ENCODE results near the gene CDH20.

The CDH20 gene

GRCh38 chr18:61575419-61575818 lies 242.2 kb downstream of the CDH20 start (continued):
- TF ChIP-seq ZNF362 (tag by site-specific recombination; IDR thresholded peaks at IDR 0.05) (no peak), ZNF791 (tag by site-specific recombination; IDR thresholded peaks at IDR 0.05) (no peak), ZNF184 (tag by site-specific recombination; IDR thresholded peaks at IDR 0.05) (no peak), SETDB1 (IDR thresholded peaks at IDR 0.05; ENCODE audit: insufficient read length, low read length) (no peak)

GRCh38 chr18:61578846-61579245 lies 245.6 kb downstream of the CDH20 start:
- TF ChIP-seq PRDM4 (tag by site-specific recombination; IDR thresholded peaks at IDR 0.05) = no peak
- Histone ChIP-seq H3K27ac (ENCODE audit: extremely low read depth, low read depth, low read length) (no peak overlapping the region), H3K9me3 (ENCODE audit: control insufficient read depth, insufficient read depth, low read depth, low read length) (no peaks in the 10 kb centered on the region), H3K4me3 (ENCODE audit: low read depth, low read length) (no peak overlapping the region), H3K4me1 (ENCODE audit: control insufficient read depth, insufficient read depth, low read length) (peaks cover 2% of the 10 kb centered on the region; the same call in 1 of the 2 replicates), H3K36me3 (ENCODE audit: control insufficient read depth in 2 of 2, insufficient read depth in 1 of 2, low read length in 2 of 2) (no peaks in the 10 kb centered on the region)
- POLR2A ChIA-PET = no interaction called here
- CTCF ChIA-PET = interaction anchor here (0.6 to 2.1 kb wide), 4 partner anchors 11 to 552 kb away, joined by 3 to 8 read pairs (median 6); no protein-coding TSS in a partner anchor

GRCh38 chr18:61579581-61579980 lies 246.4 kb downstream of the CDH20 start:
- Histone ChIP-seq H3K4me1 (ENCODE audit: control insufficient read depth, insufficient read depth, low read length) (peaks cover 2% of the 10 kb centered on the region; the same call in 1 of the 2 replicates), H3K36me3 (ENCODE audit: control insufficient read depth in 2 of 2, insufficient read depth in 1 of 2, low read length in 2 of 2) (no peaks in the 10 kb centered on the region), H3K27ac (ENCODE audit: extremely low read depth, low read depth, low read length) (no peak overlapping the region), H3K4me3 (ENCODE audit: low read depth, low read length) (no peak overlapping the region), H3K9me3 (ENCODE audit: control insufficient read depth, insufficient read depth, low read depth, low read length) (no peaks in the 10 kb centered on the region)
- ChIA-PET POLR2A (no interaction called here), CTCF (interaction anchor here (0.6 to 2.1 kb wide), 4 partner anchors 250 to 899 kb away, joined by 3 to 8 read pairs (median 3); no protein-coding TSS in a partner anchor)
- TF ChIP-seq ZNF76 (tag by site-specific recombination; IDR thresholded peaks at IDR 0.05; ENCODE audit: borderline replicate concordance, low read depth) (no peak), HOXD13 (CRISPR knock-in tag; IDR thresholded peaks at IDR 0.05; ENCODE audit: borderline replicate concordance) (no peak), ZSCAN23 (tag by site-specific recombination; IDR thresholded peaks at IDR 0.05) (no peak), ZNF341 (tag by site-specific recombination; IDR thresholded peaks at IDR 0.05; ENCODE audit: low read depth) (no peak), ZFHX2 (tag by site-specific recombination; conservative IDR thresholded peaks at IDR 0.05) (no peak), ZNF433 (tag by site-specific recombination; IDR thresholded peaks at IDR 0.05; ENCODE audit: low read depth) (no peak), KLF8 (tag by site-specific recombination; IDR thresholded peaks at IDR 0.05) (no peak), ZNF394 (tag by site-specific recombination; IDR thresholded peaks at IDR 0.05; ENCODE audit: borderline replicate concordance) (no peak), OVOL3 (tag by site-specific recombination; IDR thresholded peaks at IDR 0.05) (no peak), MYNN (tag by site-specific recombination; IDR thresholded peaks at IDR 0.05; ENCODE audit: borderline replicate concordance) (no peak), ZNF488 (tag by site-specific recombination; IDR thresholded peaks at IDR 0.05) (no peak), ZBTB7A (tag by site-specific recombination; IDR thresholded peaks at IDR 0.05; ENCODE audit: low read depth) (no peak), KLF7 (tag by site-specific recombination; IDR thresholded peaks at IDR 0.05; ENCODE audit: borderline replicate concordance) (no peak)
